Right lobe of liver (tissue), 6 donors: ENCODE measurements around the gene LCE1C. TPM values are rescaled to one million over a fixed set of nuclear protein-coding genes. Genes with fewer than 3 reads are reported as not detected.

Experiments used
- ATAC-seq, 4 donors: fragments of 200-7000 bp; cut with Tn5 transposase; one replicate each; pipeline ENCODE4 v1.9.1; 2020; ENCODE audit warnings: mild to moderate bottlenecking in 4 of 4, moderate library complexity in 4 of 4
- DNase-seq, 3 donors: peaks; one replicate each; pipeline ENCODE4 v3.0.0-alpha.2; 2020
- H3K27ac ChIP-seq, 3 donors: fragments of 200-600 bp; one replicate each; pipeline ENCODE4 v1.8.0; 2022
- H3K27me3 ChIP-seq, 2 donors: fragments of 200-600 bp; one replicate each; pipeline ENCODE4 v1.8.0; 2022
- H3K36me3 ChIP-seq, 4 donors: fragments of 200-600 bp; sonication (generic) in 1 of 4; one replicate each; pipeline versions ENCODE4 v1.5.1 to v1.8.0; 2017 to 2022; ENCODE audit warnings: control low read depth in 1 of 4
- H3K4me1 ChIP-seq, 4 donors: fragments of 200-600 bp; sonication (generic) in 1 of 4; one replicate each; pipeline versions ENCODE4 v1.5.1 to v1.8.0; 2017 to 2022; ENCODE audit warnings: control low read depth in 1 of 4
- H3K4me3 ChIP-seq, 3 donors: fragments of 200-600 bp; one replicate each; pipeline ENCODE4 v1.8.0; 2022
- H3K9me3 ChIP-seq, 4 donors: fragments of 200-600 bp; sonication (generic) in 1 of 4; one replicate each; pipeline versions ENCODE4 v1.5.1 to v1.8.0; 2017 to 2022; ENCODE audit warnings: control low read depth in 1 of 4
- POLR2A ChIP-seq: fragments of 450-650 bp; IDR thresholded peaks from one replicate; pipeline ENCODE4 v1.6.1; 2017; ENCODE audit warnings: antibody characterized with exemption, mild to moderate bottlenecking
- WGBS: methylation state at CpG from one replicate; pipeline ENCODE4 v1.1.6; 2018; ENCODE audit warnings: low coverage, low lambda C conversion rate; ENCODE audit not compliant: insufficient coverage; ENCODE audit errors: missing lambda C conversion rate; 5-methylcytosine and 5-hydroxymethylcytosine counted together
- intact Hi-C, 2 donors: fragments of 100-400 bp; cut with DNase I; formaldehyde crosslinking; loops; one replicate each; pipeline versions ENCODE4 v1.11.2 to v1.14.1; 2022
- total RNA-seq, 6 experiments: library from RNA; depleted of rRNA in 2 of 6; stranded (reverse); fragments of >200 nt in 2 of 6; fragmentation: NEBNext Ultra II Directional in 3 of 6; extraction: Animal tissue kit (Norgen Biotek cat#: 25700) in 3 of 6; gene quantifications; one replicate each; pipeline versions ENCODE4 v1.1.0 to v1.2.4, GENCODE V29; 2016 to 2023
- TF ChIP-seq, protein P1 (sequence below), 4 donors: fragments of 200-600 bp in 3 of 4; fragments of 450-650 bp in 1 of 4; IDR thresholded peaks; one replicate each; pipeline versions ENCODE4 v1.5.1 to v1.8.0; 2016 to 2022; ENCODE audit warnings: antibody characterized with exemption in 4 of 4, mild to moderate bottlenecking in 2 of 4
- donor health status: DM: no; HTN: yes; CAD: no.
- donor health status: DM: no; HTN: no; CAD: no.
- donor health status: DM: no; HTN: no; CAD: no.
- donor health status: DM: no; HTN: yes; CAD: no.
- donor health status: DM: no; HTN: yes; CAD: no.

The LCE1C gene
- total RNA-seq, 6 experiments from 2014 or later, result not detected

DNA sequence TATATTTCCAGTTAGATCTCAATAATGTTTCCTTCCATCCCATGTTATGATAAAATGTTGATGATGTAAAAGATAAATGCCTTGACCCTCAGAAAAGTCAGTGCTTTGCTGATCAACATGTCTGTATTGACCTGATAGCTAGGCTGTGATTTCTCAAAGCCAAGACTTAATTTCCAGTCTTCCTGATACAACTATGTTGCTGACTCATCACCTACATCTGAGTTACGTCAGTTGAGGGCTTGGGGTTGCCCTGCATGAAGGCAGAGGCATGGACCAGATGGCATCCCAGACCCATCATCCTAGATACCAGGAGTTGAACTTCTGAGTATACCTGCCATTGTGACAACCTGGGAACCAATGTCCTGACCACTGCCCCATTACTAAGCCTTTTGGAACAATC, 5.1 kb downstream of the LCE1C start:
- DNase-seq (no peak), ATAC-seq (no peak)
- H3K4me3 ChIP-seq, result no peak overlapping the region
- no peaks in the 10 kb centered on the region for H3K9me3 ChIP-seq
- H3K27ac ChIP-seq, result no peak overlapping the region
- H3K36me3 ChIP-seq, result no peaks in the 10 kb centered on the region
- intact Hi-C loops, result no loop called here
- H3K27me3 ChIP-seq, result no peaks in the 10 kb centered on the region
- 13% methylated on average over 1 of the region's 1 CpG for WGBS
- no peaks in the 10 kb centered on the region for H3K4me1 ChIP-seq
- TF ChIP-seq, protein P1, sequence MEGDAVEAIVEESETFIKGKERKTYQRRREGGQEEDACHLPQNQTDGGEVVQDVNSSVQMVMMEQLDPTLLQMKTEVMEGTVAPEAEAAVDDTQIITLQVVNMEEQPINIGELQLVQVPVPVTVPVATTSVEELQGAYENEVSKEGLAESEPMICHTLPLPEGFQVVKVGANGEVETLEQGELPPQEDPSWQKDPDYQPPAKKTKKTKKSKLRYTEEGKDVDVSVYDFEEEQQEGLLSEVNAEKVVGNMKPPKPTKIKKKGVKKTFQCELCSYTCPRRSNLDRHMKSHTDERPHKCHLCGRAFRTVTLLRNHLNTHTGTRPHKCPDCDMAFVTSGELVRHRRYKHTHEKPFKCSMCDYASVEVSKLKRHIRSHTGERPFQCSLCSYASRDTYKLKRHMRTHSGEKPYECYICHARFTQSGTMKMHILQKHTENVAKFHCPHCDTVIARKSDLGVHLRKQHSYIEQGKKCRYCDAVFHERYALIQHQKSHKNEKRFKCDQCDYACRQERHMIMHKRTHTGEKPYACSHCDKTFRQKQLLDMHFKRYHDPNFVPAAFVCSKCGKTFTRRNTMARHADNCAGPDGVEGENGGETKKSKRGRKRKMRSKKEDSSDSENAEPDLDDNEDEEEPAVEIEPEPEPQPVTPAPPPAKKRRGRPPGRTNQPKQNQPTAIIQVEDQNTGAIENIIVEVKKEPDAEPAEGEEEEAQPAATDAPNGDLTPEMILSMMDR (IDR thresholded peaks at IDR 0.05), result no peak
- TF ChIP-seq POLR2A, result no peak

DNA sequence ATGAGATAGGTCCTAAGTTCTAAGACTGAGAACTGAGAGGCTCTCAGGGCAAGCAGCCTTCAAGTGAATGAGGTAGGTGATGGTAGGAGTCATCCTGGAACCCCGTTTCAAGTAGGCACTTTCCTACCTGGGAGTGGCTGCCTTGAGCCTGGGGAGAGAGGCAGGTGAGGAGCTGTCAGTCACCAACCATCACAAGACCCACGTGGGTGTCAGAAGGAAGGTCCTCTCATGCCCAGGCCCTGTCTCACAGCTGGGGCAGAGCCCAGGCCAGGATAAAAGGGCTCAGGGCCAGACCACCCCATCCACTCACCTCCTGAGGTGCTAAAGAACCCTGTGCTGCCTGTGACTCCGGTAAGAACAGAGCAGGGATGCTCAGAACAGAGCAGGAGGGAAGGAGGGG, 10.0 kb downstream of the LCE1C start, which contains the start of gene LCE1D:
TSS of gene LCE1D (plus strand) at position 301 of the 400 bp plus-strand sequence. CDS start 1,074 bp downstream, outside the sequence.
- intact Hi-C loops, result no loop called here
- H3K27ac ChIP-seq, result no peak within 1 kb of the TSS
- H3K9me3 ChIP-seq, result no peaks in the 10 kb centered on the region
- ATAC-seq (no peak), DNase-seq (no peak)
- no peaks in the 10 kb centered on the region for H3K4me1 ChIP-seq
- WGBS, result 70% methylated on average over 2 of the region's 3 CpGs
- H3K36me3 ChIP-seq, result no peaks in the 10 kb centered on the region
- H3K4me3 ChIP-seq, result no peak within 1 kb of the TSS
- no peak for TF ChIP-seq POLR2A
- TF ChIP-seq, protein P1 (IDR thresholded peaks at IDR 0.05), result no peak
- no peaks in the 10 kb centered on the region for H3K27me3 ChIP-seq

DNA sequence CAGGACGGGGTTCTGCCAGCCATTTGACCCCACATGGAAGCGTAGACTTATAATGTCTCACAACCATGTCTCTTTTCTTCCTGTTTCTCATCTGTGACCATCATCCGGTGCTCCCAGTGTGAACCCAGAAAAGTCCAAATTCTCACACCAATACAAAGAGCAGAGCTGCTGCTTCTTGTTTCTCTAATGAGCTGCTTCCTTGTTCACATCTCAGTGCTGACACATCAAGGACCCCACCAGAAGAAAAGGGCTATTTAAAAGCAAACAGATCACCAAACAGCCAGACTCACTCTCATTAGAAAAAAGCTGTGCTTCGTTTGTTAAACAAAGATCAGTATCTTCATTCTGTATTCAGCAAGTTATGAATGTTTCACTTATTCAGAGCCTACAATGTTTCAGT, 10.8 kb downstream of the LCE1C start:
- intact Hi-C loops, result no loop called here
- no peak overlapping the region for H3K27ac ChIP-seq
- H3K9me3 ChIP-seq, result no peaks in the 10 kb centered on the region
- no peaks in the 10 kb centered on the region for H3K27me3 ChIP-seq
- ATAC-seq, result no peak
- TF ChIP-seq, protein P1 (IDR thresholded peaks at IDR 0.05), result no peak
- H3K36me3 ChIP-seq, result no peaks in the 10 kb centered on the region
- no peaks in the 10 kb centered on the region for H3K4me1 ChIP-seq
- DNase-seq, result no peak
- no peak overlapping the region for H3K4me3 ChIP-seq
- WGBS, result 44% methylated on average over 4 of the region's 4 CpGs

DNA sequence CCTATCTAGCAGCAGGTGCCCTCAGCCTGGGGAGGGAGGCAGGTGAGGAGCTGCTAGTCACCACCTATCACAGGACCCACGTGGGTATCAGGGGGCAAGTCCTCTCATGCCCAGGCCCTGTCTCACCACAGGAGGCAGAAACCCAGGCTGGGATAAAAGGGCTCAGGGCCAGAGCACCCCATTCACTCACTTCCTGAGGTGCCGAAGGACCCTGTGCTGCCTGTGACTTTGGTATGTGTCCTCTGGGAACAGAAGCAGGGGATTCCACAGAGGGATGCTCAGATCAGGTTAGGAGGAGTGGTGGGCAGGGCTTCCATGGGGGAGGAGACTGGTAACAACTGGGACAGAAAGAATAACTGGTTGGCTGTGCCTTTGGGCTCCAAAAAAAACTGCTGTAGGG, 20.4 kb downstream of the LCE1C start, which contains the start of gene LCE1E:
TSS of gene LCE1E (plus strand) at position 181 of the 400 bp plus-strand sequence. CDS start 1,043 bp downstream, outside the sequence.
- Histone ChIP-seq H3K27me3 (no peaks in the 10 kb centered on the region), H3K4me1 (no peaks in the 10 kb centered on the region), H3K27ac (no peak within 1 kb of the TSS), H3K9me3 (no peaks in the 10 kb centered on the region), H3K4me3 (no peak within 1 kb of the TSS), H3K36me3 (no peaks in the 10 kb centered on the region)
- intact Hi-C loops, result no loop called here
- TF ChIP-seq, protein P1 (IDR thresholded peaks at IDR 0.05), result no peak
- TF ChIP-seq POLR2A, result no peak
- 27% methylated on average over 2 of the region's 2 CpGs for WGBS
- no peak for ATAC-seq
- no peak for DNase-seq

DNA sequence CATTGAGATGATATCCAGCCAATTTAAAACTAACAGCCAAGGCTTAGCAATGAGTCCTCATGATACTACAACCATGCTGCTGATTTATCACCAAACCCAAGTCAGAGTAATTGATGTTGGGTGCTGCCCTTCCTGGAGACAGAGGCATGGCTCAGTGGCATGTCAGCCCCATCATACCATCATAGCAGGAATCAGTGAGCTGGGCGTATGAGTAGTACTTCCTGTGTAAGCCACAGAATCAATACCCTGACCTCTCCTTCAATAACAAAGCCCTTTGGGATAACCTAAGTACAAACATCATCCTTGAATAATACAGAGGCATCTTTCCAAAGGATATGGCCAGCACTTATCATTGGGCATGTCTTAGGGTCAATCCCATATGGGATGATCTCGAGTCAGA, 23.4 kb downstream of the LCE1C start:
- H3K4me3 ChIP-seq, result no peak overlapping the region
- H3K27ac ChIP-seq, result no peak overlapping the region
- intact Hi-C loops, result no loop called here
- H3K9me3 ChIP-seq, result no peaks in the 10 kb centered on the region
- H3K4me1 ChIP-seq, result no peaks in the 10 kb centered on the region
- no peak for DNase-seq
- WGBS, result 33% methylated on average over 2 of the region's 2 CpGs
- H3K36me3 ChIP-seq, result no peaks in the 10 kb centered on the region
- ATAC-seq, result no peak
- H3K27me3 ChIP-seq, result no peaks in the 10 kb centered on the region
- TF ChIP-seq, protein P1 (IDR thresholded peaks at IDR 0.05), result no peak
- no peak for TF ChIP-seq POLR2A
